Fibroblast of upper back skin (primary cell): ENCODE data around the gene MOB3C.
A peak's percentile ranks its signal among the peaks of the same experiment; 100 is the strongest.

Experiments used
- DNase-seq: peaks from one replicate; pipeline ENCODE4 v3.0.0-alpha.2; 2013

Gene MOB3C

DNA sequence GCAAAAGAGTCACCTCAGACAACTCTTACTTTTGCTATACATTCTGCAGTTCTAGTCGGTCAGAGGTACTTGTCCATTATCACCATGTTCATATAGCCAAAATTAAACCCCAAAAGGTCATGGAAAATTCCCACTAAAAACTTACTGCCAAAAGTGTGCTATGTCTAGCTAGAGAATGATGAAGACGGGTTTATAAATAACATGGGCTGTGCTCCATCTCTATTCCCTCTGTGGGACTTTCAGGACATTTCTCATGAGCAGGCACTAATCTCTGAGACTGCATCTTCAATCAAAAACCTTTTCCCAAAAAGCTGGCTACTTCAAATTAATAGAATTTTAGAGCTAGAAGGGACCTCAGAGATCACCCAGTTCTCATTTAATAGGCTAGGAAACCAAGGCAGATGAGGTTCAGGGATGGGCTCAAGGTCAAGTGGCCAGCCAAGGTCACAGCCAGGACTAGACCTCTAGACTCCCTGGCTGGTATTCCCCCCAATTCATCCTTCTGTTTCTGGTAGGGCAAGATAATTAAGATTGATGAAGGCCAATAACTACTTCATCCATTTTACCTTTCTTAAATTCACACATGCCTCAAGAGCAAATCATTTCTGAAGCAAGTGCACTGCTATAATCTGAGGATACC, 21.0 kb upstream of the MOB3C start:
- DNase-seq, result no peak

DNA sequence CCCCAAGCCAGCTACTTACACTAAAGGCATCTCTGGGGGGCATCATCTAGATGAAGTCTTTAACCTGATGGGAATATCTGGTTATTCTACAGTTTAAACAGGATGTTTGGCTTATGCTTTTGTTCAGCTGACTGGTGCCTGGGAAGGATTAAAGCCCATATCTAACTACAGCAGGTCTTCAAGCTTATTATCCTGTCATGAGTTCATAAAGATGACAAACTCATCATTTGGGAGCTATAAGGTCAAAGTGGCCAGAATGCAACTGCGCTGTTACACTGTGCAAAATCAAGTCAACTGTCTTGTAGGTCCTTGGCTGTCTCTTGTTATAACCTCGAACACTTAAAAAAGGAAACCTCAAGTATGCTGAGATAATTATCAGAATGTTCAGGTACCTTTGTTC, 18.6 kb upstream of the MOB3C start:
- DNase-seq, result no peak

DNA sequence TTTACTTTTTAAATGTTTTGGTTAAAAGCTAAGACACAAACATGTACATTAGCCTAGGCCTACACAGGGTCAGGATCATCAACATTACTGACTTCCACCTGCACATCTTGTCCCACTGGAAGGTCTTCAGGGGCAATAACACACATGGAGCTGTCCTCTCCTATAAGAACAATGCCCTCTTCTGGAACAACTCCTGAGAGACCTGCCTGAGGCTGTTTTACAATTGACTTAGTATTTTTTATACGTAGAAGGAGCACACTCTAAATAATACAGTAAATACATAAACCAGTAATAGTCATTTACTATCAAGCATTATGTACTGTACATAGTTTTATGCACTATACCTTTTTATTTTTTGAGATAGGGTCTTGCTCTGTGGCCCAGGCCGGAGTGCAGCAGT, 14.1 kb upstream of the MOB3C start:
- DNase-seq, result no peak

DNA sequence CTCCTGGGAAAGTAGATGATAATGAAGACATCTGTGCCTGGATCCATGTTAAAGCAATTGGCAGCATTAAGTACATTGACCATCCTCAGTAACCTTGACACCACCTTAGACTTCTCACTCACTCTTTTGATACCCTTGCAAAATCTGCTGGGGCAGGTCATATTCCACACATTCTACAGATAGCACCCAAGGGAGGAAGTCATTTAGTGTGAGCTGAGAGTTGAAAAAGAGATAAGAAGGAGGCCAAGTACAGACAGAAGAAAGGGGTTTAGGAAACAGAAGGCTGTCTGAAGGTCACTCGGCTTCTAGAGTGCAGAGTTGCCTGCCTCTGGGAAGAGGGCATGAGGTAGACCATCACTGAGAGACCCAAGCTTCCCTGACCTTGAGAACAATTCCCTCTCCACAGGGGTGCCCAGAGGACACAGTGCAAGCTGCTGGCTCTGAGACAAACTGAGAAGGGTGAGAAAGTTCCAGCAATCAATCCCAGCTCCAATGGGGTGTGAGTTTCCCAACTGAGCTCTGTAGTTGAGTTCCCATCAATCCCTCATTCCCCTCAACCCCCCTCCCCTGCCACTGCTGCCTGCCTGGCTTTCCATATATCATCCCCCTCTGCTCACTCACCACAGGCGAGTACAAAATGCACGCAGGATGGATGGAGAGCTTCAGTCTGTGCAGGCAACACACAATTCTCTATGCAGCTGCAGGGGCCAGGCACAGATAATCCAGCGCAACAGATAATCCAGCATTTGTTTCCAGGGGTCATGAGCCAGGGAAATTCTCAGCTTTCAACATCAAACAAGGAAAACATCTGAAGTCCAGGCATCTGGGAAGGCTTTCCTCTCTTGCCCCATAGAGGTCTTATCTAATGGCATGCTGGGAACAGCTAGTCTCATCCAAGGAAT, 7.4 kb upstream of the MOB3C start:
- DNase-seq, result no peak

DNA sequence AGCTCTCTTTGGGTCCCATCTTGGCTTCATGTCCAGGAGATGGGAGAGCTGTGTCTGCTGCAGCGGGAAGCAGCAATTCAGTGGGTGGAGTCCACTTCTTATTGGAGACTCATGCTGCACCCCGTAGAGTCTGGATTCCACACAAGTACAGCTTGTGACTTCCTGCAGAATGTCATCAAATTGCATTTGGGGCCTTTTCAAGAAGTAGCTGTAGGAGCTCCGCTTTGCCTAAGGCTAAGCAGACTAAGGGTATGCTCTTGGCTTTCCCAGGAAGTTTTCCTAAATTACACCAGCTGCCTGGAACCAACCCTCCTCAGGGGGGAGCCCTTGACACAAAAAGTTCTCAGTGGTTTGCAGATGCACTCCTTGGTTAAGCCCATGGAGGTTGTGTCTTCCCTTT, 5.7 kb upstream of the MOB3C start:
- no peak for DNase-seq

DNA sequence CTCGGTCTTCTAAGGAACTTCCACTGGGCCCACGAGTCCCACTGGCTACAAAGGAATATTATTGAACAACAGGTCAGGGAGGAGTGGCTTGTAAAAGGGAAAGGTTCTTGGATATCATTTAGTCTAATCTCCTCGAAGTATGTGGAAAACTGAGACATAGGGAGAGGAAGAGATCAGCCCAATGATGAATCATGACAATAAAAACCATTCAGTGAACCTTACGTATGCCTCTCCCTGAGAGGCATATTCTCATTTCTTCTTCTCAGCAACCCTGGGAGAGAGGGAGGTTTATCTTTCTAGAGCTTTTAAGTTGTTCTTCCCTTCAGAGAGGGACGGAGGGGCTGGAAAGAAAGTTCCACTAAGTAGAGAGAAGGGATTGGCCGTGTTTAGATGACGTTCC, 5.3 kb upstream of the MOB3C start:
- DNase-seq, result no peak

DNA sequence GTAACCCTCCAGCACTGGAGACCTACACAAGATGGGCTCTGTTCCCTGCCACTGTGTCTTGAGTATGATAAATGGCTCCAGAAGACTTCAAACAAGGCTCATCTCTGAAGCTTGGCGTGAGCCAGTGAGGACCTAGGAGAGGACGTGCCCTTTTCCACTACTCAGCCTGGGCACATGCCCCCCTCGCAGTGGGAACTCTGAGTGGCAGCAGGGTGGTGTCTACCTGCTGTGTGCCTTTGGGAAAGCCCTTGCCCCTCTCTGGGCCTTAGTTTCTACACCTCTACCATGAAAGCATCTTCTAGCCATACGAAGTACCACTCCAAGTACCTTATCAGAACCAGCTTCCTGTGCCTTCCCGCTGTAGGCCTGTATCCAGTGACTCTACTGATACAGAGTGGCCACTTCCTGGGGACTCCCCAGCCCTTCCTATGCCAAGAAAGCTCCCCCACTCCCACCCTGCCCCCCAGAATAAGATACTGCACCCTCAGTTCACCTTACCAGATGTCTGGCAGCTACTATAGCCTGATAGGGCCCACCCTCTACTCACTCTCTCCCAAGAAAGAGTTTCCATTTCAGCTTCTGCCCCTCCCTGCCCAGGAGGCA, 3.1 kb upstream of the MOB3C start:
- no peak for DNase-seq

DNA sequence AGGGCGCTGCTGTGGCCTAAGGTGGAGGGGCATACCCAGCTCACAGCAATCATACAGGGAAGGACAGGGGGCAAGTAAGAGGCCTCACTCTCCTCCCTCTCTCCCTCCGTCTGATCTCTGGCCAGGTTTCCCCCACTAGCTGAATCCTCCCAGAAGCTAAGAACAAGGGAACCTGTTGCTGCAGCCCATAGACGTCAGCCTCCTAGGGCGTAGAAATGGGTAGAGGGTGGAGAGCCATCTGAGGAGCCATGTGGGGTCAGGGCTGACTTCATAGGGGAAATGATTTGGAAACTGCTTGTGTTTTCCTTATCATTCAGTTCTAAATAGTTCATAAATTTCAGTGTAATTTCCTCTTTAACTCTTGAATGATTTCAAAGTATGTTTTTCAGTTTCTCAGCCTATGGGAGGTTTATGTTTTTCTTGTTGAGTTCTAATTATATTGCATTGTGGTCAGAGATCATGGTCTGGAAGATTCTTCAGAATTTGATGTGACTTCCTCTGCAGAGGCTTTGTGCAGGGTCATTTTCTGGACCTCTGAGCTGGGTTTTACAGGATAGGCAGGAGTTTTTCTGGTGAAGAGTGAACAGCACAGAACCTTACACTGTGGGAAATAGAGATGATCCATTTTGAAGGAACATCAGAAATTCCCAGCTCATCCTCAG, 2.3 kb upstream of the MOB3C start:
- no peak for DNase-seq

DNA sequence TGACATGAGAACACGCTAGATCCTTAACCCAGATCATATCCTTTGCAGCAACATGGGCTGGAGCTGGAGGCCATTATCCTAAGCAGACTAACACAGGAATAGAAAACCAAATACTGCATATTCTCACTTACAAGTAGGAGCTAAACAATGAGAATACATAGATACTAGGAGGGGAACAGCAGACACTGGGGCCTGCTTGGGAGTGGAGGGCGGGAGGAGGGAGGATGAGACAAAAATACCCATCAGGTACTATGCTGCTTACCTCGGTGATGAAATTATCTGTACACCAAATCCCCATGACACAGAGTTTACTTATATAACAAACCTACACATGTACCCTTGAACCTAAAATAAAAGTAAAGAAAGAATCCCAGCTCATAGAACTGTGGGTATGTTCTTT, 1.2 kb upstream of the MOB3C start:
- no peak for DNase-seq

DNA sequence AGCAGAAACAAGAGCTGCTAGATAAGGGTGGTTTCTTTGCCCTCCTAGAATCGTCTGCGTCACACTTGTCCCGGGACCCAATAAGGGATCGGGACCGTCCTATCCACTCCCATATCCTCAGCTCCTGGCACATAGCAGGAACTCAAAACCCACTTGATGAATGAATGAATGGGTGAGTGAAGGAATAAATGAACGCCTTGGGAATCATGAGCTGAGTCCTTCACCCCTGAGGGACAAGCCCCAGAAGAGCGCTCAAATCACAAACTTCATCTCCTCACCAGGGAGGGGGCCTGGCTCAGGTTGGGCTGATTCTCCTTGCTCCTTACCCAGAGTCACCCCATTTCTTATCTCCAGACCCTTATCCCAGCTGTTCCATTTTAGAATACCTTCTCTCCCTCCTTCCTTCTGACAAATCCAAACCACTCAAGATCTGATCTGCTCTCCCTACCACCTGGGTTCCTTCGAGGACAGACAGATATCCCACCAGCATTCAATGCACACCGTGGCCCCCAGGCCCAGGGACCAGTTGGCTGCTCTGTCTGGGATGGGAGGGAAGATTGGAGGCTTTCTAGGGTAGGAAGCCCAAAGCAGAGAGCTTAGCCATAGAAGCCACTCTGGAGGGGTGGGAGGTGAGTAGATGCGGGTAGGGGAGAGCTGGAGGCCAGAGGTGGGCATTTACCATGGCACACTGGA, 643 bp upstream of the MOB3C start:
- no peak for DNase-seq

DNA sequence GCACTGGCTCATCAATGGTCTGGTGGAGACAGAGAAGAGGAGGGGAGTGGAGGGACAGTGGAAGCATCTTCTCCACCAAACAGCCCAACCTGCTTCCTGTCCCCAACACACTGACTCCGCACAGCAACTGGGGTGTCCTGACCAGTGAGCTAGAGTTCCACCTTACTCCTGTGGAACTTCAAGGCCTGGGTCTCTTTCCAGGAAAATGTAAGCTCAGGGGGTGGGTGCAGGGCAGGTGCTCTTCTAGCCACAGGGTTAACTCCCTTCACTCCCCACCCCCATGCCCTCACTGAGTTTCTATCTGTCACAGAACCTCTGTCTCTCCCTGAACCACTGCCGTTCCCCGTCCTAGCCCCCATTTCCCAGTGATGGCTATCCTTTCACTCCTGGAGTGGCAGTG, 876 bp downstream of the MOB3C start:
- no peak for DNase-seq

DNA sequence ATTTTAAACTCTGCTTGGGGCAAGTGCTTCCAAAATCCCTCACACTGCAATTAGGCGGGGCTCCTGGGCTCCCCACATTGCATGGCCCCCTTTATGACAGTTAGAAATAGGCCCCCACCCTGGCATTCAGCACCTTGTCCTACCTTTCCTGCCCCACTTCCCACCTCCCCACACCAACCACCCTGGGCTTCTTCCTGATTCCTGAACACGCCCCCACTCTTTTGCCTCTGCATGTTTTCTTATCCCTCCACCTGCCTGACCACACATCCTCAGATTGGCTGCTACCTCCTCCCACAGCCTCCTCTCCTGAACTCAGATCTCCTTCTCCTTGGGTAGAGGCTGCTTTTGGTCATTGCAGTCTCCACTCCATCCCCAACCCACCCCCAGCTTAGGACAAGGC, 1.5 kb downstream of the MOB3C start:
- no peak for DNase-seq

DNA sequence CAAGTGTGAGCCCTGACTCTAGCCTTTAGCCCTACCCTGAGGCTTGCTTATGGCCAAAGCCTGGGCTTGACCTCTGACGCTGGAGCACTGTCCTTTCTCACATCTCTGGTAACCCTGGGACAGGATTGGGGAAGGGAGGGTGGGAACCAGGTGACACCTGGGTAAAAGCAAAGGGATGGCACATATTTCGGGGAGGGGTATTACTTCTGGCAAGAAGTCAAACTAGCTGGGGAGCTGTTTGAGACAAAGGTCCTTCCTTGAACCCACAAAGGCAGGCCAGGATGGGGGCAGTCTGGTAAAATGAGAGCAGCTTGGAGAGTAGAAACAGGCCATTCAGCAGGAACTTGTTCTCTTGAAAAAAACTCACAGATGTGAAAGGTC, 2.0 kb downstream of the MOB3C start:
- DNase-seq, result no peak

DNA sequence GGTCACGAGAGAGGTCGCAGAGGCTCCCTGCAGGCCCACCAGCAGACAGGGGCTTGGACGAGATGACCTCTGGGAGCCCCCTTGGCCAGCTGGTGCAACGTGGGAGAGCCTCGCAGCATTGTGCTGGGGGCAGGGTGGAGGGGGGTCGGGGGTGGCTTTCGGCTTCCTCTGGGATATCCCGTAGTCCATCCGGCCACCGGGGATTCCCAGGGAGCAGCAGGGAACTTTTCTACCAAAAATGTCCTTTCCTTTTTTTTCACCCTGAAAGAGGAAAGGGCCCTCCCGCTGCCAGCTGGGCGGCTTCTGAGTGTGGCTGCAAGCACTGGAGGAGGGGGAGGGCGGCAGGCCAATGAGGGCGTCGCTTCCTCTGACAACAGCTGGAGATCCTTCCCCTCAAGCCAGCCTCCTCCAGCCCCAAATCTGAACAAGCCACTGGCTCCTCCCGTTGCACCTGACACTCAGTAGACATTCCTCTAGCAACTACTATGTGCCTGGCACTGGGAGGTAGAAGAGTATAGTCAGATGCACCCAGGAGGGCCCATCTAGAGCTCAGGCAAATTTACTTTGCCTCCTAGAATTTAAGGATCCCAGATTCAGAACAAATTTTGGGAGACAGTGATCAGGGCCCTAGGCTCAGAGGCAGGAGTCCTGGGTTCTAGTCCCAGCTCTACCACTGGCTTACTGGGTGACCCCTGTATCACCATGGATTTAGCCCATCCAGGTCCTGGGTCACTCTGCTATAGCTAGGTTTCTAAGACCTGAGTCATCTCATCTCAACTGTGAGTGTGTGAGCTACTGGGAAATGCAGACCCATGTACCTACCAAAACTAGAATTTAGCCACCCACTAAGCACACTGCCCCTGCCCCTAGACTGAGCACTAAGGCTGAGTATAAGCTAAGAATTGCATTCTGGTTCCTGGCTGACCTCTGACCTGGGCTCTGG, 2.7 kb downstream of the MOB3C start:
- peak; percentile 56 for DNase-seq

DNA sequence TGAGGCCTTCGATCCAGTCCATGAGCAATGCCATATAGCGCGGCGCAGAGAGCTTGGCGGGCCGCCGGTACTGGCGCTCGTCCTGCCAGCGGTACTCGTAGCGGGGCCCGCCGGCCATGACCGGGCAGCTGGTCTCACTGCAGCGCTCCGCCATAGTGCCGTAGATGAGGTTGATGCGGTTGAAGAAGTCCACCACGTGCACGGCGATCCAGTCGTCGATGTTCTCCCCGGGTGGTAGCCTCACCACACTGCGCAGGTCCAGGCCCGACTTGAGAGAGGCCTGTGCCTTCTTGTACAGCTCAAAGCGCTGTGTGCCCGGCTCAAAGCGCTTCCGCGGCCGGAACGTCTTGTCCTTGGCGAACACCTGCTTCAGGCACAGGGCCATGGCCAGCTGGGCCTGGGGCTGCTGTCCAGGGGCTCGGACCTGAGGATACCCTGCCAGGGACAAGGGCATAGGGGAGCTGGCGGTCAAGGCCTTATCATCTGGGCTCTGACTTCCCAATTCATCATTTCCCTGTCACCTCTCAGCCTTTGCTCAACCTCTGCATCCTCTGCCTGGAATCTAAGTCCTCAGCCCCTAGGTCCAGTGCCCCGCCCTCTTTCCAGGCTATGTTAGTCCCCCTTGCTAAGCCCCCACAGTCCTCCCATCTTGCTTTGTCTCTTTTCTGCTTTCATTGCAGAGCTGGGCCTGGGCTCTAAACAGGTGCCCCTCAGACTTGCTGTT, 3.5 kb downstream of the MOB3C start:
- DNase-seq, result no peak

DNA sequence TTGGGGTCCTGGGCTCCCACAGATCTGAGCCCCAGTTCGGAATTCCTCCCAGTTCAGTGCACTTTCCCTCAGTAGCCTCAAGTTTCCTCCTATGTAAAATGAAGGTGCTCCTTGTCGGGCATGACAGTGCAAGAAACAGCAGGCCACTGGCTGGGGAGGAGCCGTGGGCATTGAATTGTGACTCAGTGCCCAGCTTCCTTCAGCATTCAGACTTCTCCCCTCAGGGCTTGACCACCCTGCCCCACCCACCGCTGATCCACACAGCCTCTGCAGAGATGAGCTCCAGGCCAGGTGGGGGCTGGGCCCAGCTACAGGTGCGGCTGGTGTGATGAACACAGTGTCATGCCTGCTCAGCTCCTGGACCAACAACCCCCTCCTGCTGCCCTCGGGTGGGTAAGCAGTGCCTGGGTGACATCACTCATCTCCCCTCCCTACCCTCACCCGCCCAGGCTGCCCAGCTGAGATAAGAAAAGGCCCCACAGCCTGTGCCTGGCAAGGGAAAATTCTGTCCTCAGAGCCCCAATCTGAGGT, 4.9 kb downstream of the MOB3C start:
- no peak for DNase-seq

DNA sequence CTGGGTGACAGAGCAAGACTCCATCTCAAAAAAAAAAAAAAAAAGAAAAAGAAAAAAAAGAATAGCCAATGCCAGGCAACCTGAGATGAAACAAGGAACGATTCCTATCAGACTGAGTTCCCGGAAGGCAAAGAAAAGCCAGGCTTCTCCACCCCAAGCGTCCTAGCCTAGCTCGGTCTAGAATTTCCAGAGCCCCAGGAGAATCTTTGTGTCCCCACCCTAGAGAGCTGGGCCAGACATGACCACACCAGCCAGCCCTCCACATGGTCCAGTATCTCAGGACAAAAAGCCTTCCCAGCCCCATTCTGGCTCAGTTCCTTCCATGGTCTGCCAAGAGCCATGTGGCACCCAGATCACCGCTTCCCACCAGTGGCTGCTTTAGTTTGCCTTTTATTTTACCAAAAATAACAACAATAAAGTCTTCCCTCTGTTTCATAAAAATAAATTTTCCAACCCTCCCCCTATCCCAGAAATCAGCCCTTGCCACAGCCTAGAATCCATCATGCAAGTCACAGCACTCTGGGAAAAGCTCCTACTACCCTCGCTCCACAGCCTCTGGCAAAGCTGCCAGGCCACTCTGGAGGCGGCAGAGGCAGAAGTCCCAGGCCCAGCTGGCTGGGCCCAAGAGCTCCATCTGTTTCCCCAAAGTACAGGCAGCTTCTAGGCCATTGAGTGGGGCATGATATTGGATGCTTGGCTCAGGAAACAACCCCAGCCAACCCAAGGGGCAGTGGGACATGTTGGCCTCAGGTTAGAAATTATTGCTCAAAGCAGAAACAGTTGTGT, 9.1 kb downstream of the MOB3C start:
- DNase-seq, result no peak

DNA sequence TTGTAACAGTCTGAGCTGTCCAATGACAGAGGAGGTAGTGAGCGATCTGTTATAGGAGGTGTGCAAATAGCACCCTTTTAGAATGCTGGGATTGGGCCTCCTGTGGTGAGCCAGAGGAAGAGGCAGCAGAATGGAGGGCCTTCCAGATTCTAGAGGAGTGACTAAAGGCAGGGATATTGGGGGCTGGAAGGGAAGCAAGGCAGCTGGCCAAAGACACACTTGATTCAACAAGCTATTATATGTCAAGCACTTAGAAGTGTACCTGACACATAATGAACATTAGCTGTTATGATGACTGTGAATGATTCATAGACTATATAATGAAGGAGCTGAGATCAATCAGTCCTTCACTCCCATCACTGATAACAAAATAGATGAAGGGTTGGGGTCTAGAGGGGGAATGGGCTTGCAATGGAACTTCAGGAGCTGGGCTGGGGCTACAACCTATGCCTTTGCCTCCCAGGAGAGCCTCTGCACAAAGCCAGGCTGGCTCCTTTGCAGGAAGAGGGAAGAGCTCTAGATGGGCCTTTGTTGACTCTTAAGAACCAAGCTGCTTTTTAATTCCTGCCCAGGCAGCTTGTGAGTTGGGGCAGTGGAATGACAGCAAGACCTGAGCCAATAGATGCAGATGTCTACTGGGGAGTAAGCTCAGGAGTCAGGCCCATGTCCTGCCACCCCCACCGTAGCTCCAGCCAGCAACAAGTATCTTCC, 10.2 kb downstream of the MOB3C start:
- DNase-seq, result no peak

DNA sequence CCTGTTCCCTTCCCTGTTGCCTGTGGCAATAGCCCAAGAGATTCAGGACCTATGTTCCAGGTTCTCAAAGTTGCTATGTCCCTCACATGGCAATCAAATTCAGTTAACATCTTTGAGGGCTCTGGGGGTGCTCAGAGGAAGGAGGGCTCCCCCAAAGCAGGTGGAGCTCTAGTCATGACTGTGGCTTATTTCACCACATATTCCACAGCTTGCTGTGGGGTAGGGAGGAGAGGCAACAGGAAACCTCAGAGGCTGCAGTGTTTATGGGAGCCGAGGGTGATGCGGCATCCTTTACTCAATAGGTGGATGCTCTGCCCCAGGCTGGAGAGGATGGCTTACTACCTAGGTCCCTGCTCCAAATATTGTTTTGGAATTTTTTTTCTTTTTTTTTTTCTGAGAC, 11.4 kb downstream of the MOB3C start:
- no peak for DNase-seq
